ENCODE measurements around the gene VAMP3.
A peak's percentile ranks its signal among the peaks of the same experiment; 100 is the strongest.

VAMP3 gene

GRCh38 chr1:7808253-7808844 is 37.3 kb downstream of the VAMP3 start:
- TF ChIP-seq EZH2phosphoT487 (IDR thresholded peaks at IDR 0.05; ENCODE audit: borderline replicate concordance, low read length) (no peak), CTCF (IDR thresholded peaks at IDR 0.05; ENCODE audit: low read depth, low read length, poor library complexity, severe bottlenecking) (peak; percentile 65)
- H3K79me2 ChIP-seq (ENCODE audit: control insufficient read depth, low read length): peaks cover 3% of the 10 kb centered on the region; the same call in 1 of the 2 replicates
- H3K9me3 ChIP-seq (ENCODE audit: control insufficient read depth, insufficient read depth, low read length): no peaks in the 10 kb centered on the region
- no peaks in the 10 kb centered on the region for H3K27me3 ChIP-seq (ENCODE audit: control insufficient read depth, low read length)
- no peaks in the 10 kb centered on the region; the same call in 1 of the 2 replicates for H3K36me3 ChIP-seq (ENCODE audit: control insufficient read depth, low read length)
- H3K4me1 ChIP-seq (ENCODE audit: control insufficient read depth, low read length): no peaks in the 10 kb centered on the region
- H3F3A ChIP-seq (ENCODE audit: control insufficient read depth, insufficient read depth): no peaks in the 10 kb centered on the region
- H3K4me2 ChIP-seq (ENCODE audit: low read length): no peak overlapping the region
- no peaks in the 10 kb centered on the region for H4K20me1 ChIP-seq (ENCODE audit: control insufficient read depth, insufficient read depth, low read depth, low read length)
- no peak overlapping the region for H3K4me3 ChIP-seq (ENCODE audit: low read length)
- H3K9me2 ChIP-seq (replicated peaks; ENCODE audit: control insufficient read depth, low read length): no peaks in the 10 kb centered on the region
- H3K27ac ChIP-seq (ENCODE audit: low read depth, low read length): no peak overlapping the region

GRCh38 chr1:7809742-7810141 is 38.6 kb downstream of the VAMP3 start:
- H3K27me3 ChIP-seq (ENCODE audit: control insufficient read depth, low read length): no peaks in the 10 kb centered on the region
- H3K36me3 ChIP-seq (ENCODE audit: control insufficient read depth, low read length): no peaks in the 10 kb centered on the region; the same call in 1 of the 2 replicates
- no peaks in the 10 kb centered on the region for H3K9me2 ChIP-seq (replicated peaks; ENCODE audit: control insufficient read depth, low read length)
- H4K20me1 ChIP-seq (ENCODE audit: control insufficient read depth, insufficient read depth, low read depth, low read length): no peaks in the 10 kb centered on the region
- H3K4me3 ChIP-seq (ENCODE audit: low read length): no peak overlapping the region
- H3K79me2 ChIP-seq (ENCODE audit: control insufficient read depth, low read length): peaks cover 3% of the 10 kb centered on the region; the same call in 1 of the 2 replicates
- H3K4me2 ChIP-seq (ENCODE audit: low read length): no peak overlapping the region
- H3K9me3 ChIP-seq (ENCODE audit: control insufficient read depth, insufficient read depth, low read length): no peaks in the 10 kb centered on the region
- TF ChIP-seq EZH2phosphoT487 (IDR thresholded peaks at IDR 0.05; ENCODE audit: borderline replicate concordance, low read length) (no peak), CTCF (IDR thresholded peaks at IDR 0.05; ENCODE audit: low read depth, low read length, poor library complexity, severe bottlenecking) (no peak)
- no peak overlapping the region for H3K27ac ChIP-seq (ENCODE audit: low read depth, low read length)
- H3F3A ChIP-seq (ENCODE audit: control insufficient read depth, insufficient read depth): no peaks in the 10 kb centered on the region
- H3K4me1 ChIP-seq (ENCODE audit: control insufficient read depth, low read length): no peaks in the 10 kb centered on the region

GRCh38 chr1:7810395-7810794 is 39.3 kb downstream of the VAMP3 start:
- no peaks in the 10 kb centered on the region for H3K9me2 ChIP-seq (replicated peaks; ENCODE audit: control insufficient read depth, low read length)
- H3K27me3 ChIP-seq (ENCODE audit: control insufficient read depth, low read length): no peaks in the 10 kb centered on the region
- no peaks in the 10 kb centered on the region for H3K9me3 ChIP-seq (ENCODE audit: control insufficient read depth, insufficient read depth, low read length)
- no peaks in the 10 kb centered on the region; the same call in 1 of the 2 replicates for H3K36me3 ChIP-seq (ENCODE audit: control insufficient read depth, low read length)
- H3K79me2 ChIP-seq (ENCODE audit: control insufficient read depth, low read length): peaks cover 6% of the 10 kb centered on the region
- H4K20me1 ChIP-seq (ENCODE audit: control insufficient read depth, insufficient read depth, low read depth, low read length): no peaks in the 10 kb centered on the region
- no peak for TF ChIP-seq CTCF (IDR thresholded peaks at IDR 0.05; ENCODE audit: low read depth, low read length, poor library complexity, severe bottlenecking)
- no peak for TF ChIP-seq EZH2phosphoT487 (IDR thresholded peaks at IDR 0.05; ENCODE audit: borderline replicate concordance, low read length)
- H3K4me1 ChIP-seq (ENCODE audit: control insufficient read depth, low read length): no peaks in the 10 kb centered on the region
- H3F3A ChIP-seq (ENCODE audit: control insufficient read depth, insufficient read depth): no peaks in the 10 kb centered on the region
- no peak overlapping the region for H3K4me2 ChIP-seq (ENCODE audit: low read length)
- no peak overlapping the region for H3K27ac ChIP-seq (ENCODE audit: low read depth, low read length)
- H3K4me3 ChIP-seq (ENCODE audit: low read length): no peak overlapping the region

All from DOHH2 (cell line).